H1 (cell line): Measurements from ENCODE around the gene LHX2. TPM values are rescaled to one million over a fixed set of nuclear protein-coding genes. Genes with fewer than 3 reads are reported as not detected.

Experiments
- CTCF ChIA-PET: fragments of 300-600 bp; sonication (Branson Sonifier 250); formaldehyde crosslinking; loops from one replicate; lab custom pipeline; 2021; ENCODE audit not compliant: partially characterized antibody; lab: Charles Lee
- POLR2A ChIA-PET: fragments of 300-600 bp; sonication (Branson Sonifier 250); formaldehyde crosslinking; loops from one replicate; lab custom pipeline; 2021; ENCODE audit warnings: inconsistent platforms; ENCODE audit not compliant: partially characterized antibody; lab: Charles Lee
- DNase-seq, 2 experiments: peaks; one replicate each; pipeline versions ENCODE4 v3.0.0 to v3.0.0-alpha.2; 2010 to 2022; ENCODE audit warnings: low spot score in 2 of 2, low read depth in 1 of 2, mixed read lengths in 1 of 2
- FAIRE-seq: peaks from 2 replicates; lab custom pipeline; 2011; peaks lifted over from hg19 to GRCh38; lab: Jason Lieb, UNC
- H2AFZ ChIP-seq: 2 replicates; pipeline ENCODE4 v1.8.1; 2012; ENCODE audit warnings: low read length, inconsistent platforms
- H2AK5ac ChIP-seq: 2 replicates; pipeline ENCODE4 v1.6.1; 2013; ENCODE audit warnings: low read depth, low read length
- H2BK120ac ChIP-seq: replicated peaks from 2 replicates; pipeline ENCODE3; 2013; ENCODE audit warnings: low read depth, low read length, inconsistent platforms
- H2BK12ac ChIP-seq: 2 replicates; pipeline ENCODE4 v1.6.1; 2013; ENCODE audit warnings: low read depth, low read length
- H2BK15ac ChIP-seq: 2 replicates; pipeline ENCODE4 v1.6.1; 2013; ENCODE audit warnings: low read length
- H2BK20ac ChIP-seq: 2 replicates; pipeline ENCODE4 v1.6.1; 2013; ENCODE audit warnings: low read length
- H2BK5ac ChIP-seq: 2 replicates; pipeline ENCODE4 v1.6.1; 2013; ENCODE audit warnings: low read depth, low read length
- H3K14ac ChIP-seq: 2 replicates; pipeline ENCODE4 v1.6.1; 2013; ENCODE audit warnings: inconsistent platforms; ENCODE audit not compliant: insufficient read length
- H3K18ac ChIP-seq: 2 replicates; pipeline ENCODE4 v1.6.1; 2013; ENCODE audit warnings: low read length; ENCODE audit errors: extremely low read depth
- H3K23ac ChIP-seq: 2 replicates; pipeline ENCODE4 v1.6.1; 2013; ENCODE audit warnings: inconsistent platforms; ENCODE audit not compliant: insufficient read length
- H3K23me2 ChIP-seq: 2 replicates; pipeline ENCODE4 v1.6.1; 2013; ENCODE audit warnings: low read depth, low read length
- H3K27ac ChIP-seq: 2 replicates; pipeline ENCODE4 v1.6.1; 2011; ENCODE audit warnings: low read depth, low read length, inconsistent platforms
- H3K27me3 ChIP-seq, 4 experiments: replicated peaks in 1 of 4; 1 replicate in 1 of 4; 2 replicates in 3 of 4; pipeline versions ENCODE4 v1.6.1 to v1.8.1; 2011 to 2013; ENCODE audit warnings: low read length in 3 of 4, mild to moderate bottlenecking in 3 of 4, inconsistent platforms in 2 of 4, mixed read lengths in 2 of 4, moderate library complexity in 1 of 4; ENCODE audit not compliant: control insufficient read depth in 3 of 4, insufficient read depth in 3 of 4; ENCODE audit errors: extremely low read depth in 1 of 4
- H3K36me3 ChIP-seq, 4 experiments: 2 replicates each; pipeline versions ENCODE4 v1.6.1 to v1.8.1; 2011 to 2013; ENCODE audit warnings: mild to moderate bottlenecking in 4 of 4, low read length in 3 of 4, moderate library complexity in 2 of 4, control low read depth in 1 of 4, inconsistent platforms in 1 of 4; ENCODE audit not compliant: insufficient read depth in 4 of 4, control insufficient read depth in 2 of 4
- H3K4ac ChIP-seq: replicated peaks from 2 replicates; pipeline ENCODE3; 2013; ENCODE audit warnings: low read length, low read depth, mixed read lengths, inconsistent platforms; ENCODE audit not compliant: insufficient read length
- H3K4me1 ChIP-seq, 4 experiments: replicated peaks in 1 of 4; 1 replicate in 1 of 4; 2 replicates in 3 of 4; pipeline versions ENCODE4 v1.6.1 to v1.8.1; 2011 to 2013; ENCODE audit warnings: low read length in 3 of 4, inconsistent platforms in 2 of 4, mixed read lengths in 1 of 4; ENCODE audit not compliant: insufficient read depth in 4 of 4, control insufficient read depth in 3 of 4
- H3K4me2 ChIP-seq, 2 experiments: 2 replicates each; pipeline versions ENCODE4 v1.6.1 to v1.8.1; 2011 to 2013; ENCODE audit warnings: low read depth in 2 of 2, low read length in 2 of 2, control low read depth in 1 of 2, inconsistent platforms in 1 of 2, mild to moderate bottlenecking in 1 of 2; ENCODE audit not compliant: insufficient read depth in 1 of 2
- H3K4me3 ChIP-seq, 4 experiments: fragments of 200-600, 300-600 bp in 1 of 4; sonication (generic), shearing (Covaris generic), sonication (Bioruptor Twin) in 1 of 4; 2 replicates each; pipeline versions ENCODE4 v1.5.1 to v1.8.1; 2011 to 2016; ENCODE audit warnings: low read length in 4 of 4, low read depth in 3 of 4, control low read depth in 2 of 4, inconsistent platforms in 2 of 4, mild to moderate bottlenecking in 2 of 4, mixed read lengths in 1 of 4, moderate library complexity in 1 of 4; ENCODE audit not compliant: insufficient read depth in 2 of 4; ENCODE audit errors: extremely low read depth in 1 of 4
- H3K56ac ChIP-seq: replicated peaks from 2 replicates; pipeline ENCODE3; 2013; ENCODE audit warnings: low read depth, mild to moderate bottlenecking, mixed read lengths, low read length, inconsistent platforms; ENCODE audit not compliant: insufficient read length
- H3K79me1 ChIP-seq: 2 replicates; pipeline ENCODE4 v1.6.1; 2013; ENCODE audit warnings: low read depth, low read length, control low read depth
- H3K79me2 ChIP-seq, 2 experiments: 2 replicates each; pipeline versions ENCODE4 v1.6.1 to v1.8.1; 2012 to 2013; ENCODE audit warnings: low read length in 2 of 2, mild to moderate bottlenecking in 2 of 2, inconsistent platforms in 1 of 2; ENCODE audit not compliant: insufficient read depth in 2 of 2, control insufficient read depth in 1 of 2
- H3K9ac ChIP-seq, 4 experiments: replicated peaks in 1 of 4; 1 replicate in 1 of 4; 2 replicates in 3 of 4; pipeline versions ENCODE4 v1.6.1 to v1.8.1; 2011 to 2013; ENCODE audit warnings: low read depth in 3 of 4, low read length in 3 of 4, control low read depth in 2 of 4, mild to moderate bottlenecking in 2 of 4, moderate library complexity in 2 of 4, inconsistent platforms in 1 of 4; ENCODE audit errors: extremely low read depth in 1 of 4
- H3K9me3 ChIP-seq, 2 experiments: 2 replicates each; pipeline versions ENCODE4 v1.6.1 to v1.8.1; 2012 to 2013; ENCODE audit warnings: mild to moderate bottlenecking in 2 of 2, moderate library complexity in 2 of 2, control low read depth in 1 of 2, inconsistent platforms in 1 of 2, low read depth in 1 of 2, low read length in 1 of 2, mixed read lengths in 1 of 2; ENCODE audit not compliant: insufficient read depth in 2 of 2
- H4K20me1 ChIP-seq, 2 experiments: replicated peaks in 1 of 2; 2 replicates each; pipeline versions ENCODE3 to v1.8.1; 2011 to 2013; ENCODE audit warnings: inconsistent platforms in 2 of 2, low read length in 2 of 2, mild to moderate bottlenecking in 1 of 2; ENCODE audit not compliant: insufficient read depth in 2 of 2, control insufficient read depth in 1 of 2
- H4K5ac ChIP-seq: 2 replicates; pipeline ENCODE4 v1.6.1; 2013; ENCODE audit warnings: low read length, low read depth, mixed read lengths, inconsistent platforms; ENCODE audit not compliant: insufficient read length
- H4K8ac ChIP-seq: 2 replicates; pipeline ENCODE4 v1.8.0; 2013; ENCODE audit warnings: mild to moderate bottlenecking, moderate library complexity, low read length, inconsistent platforms; ENCODE audit not compliant: insufficient read depth; ENCODE audit errors: extremely low read depth
- H4K91ac ChIP-seq: replicated peaks from 2 replicates; pipeline ENCODE3; 2013; ENCODE audit warnings: low read length, mixed read lengths, inconsistent platforms; ENCODE audit not compliant: insufficient read length
- ASH2L ChIP-seq: fragments of 200-600, 300-600 bp; sonication (generic); IDR thresholded peaks from one replicate; pipeline ENCODE4 v1.7.1; 2017; ENCODE audit warnings: low read length
- CREB1 ChIP-seq: IDR thresholded peaks from 2 replicates; pipeline ENCODE4 v1.6.1; 2012; ENCODE audit warnings: inconsistent platforms
- CTBP2 ChIP-seq: IDR thresholded peaks from 2 replicates; pipeline ENCODE4 v1.7.0; 2011; ENCODE audit warnings: borderline replicate concordance, mild to moderate bottlenecking, moderate library complexity, mixed read lengths, low read length; ENCODE audit not compliant: insufficient read depth, insufficient read length
- EZH2 ChIP-seq: fragments of 200-600 bp; sonication (generic); IDR thresholded peaks from 2 replicates; pipeline ENCODE4 v1.7.1; 2012; ENCODE audit warnings: low read depth, mild to moderate bottlenecking, moderate library complexity, low read length, inconsistent platforms; ENCODE audit not compliant: severe bottlenecking
- KDM4A ChIP-seq: IDR thresholded peaks from one replicate; pipeline ENCODE4 v1.7.1; 2012; ENCODE audit warnings: low read depth, mild to moderate bottlenecking, moderate library complexity, low read length, inconsistent platforms; ENCODE audit not compliant: severe bottlenecking
- MAFK ChIP-seq: IDR thresholded peaks from 2 replicates; pipeline ENCODE4 v1.6.1; 2012; ENCODE audit warnings: low read depth, mild to moderate bottlenecking, improper control_type of control experiment, low read length
- SIRT6 ChIP-seq: IDR thresholded peaks from one replicate; pipeline ENCODE4 v1.7.1; 2012; ENCODE audit warnings: low read length, inconsistent platforms
- SUZ12 ChIP-seq: fragments of 200-600 bp; sonication (generic); IDR thresholded peaks from 2 replicates; pipeline ENCODE4 v1.6.1; 2012; ENCODE audit warnings: mild to moderate bottlenecking, inconsistent platforms, low read length, moderate library complexity, mixed read lengths
- TAF7 ChIP-seq: optimal IDR thresholded peaks from 2 replicates; pipeline ENCODE3; 2011; ENCODE audit warnings: low read depth, mild to moderate bottlenecking, inconsistent platforms, low read length, moderate library complexity, borderline replicate concordance
- WGBS, 2 experiments: shearing (Covaris generic) in 1 of 2; methylation state at CpG; one replicate each; pipeline versions ENCODE4 v1.1.6 to v1.1.7; 2013 to 2015; ENCODE audit warnings: low lambda C conversion rate in 2 of 2, mixed read lengths in 2 of 2, inconsistent platforms in 1 of 2, low coverage in 1 of 2, missing lambda C conversion rate in 1 of 2; ENCODE audit not compliant: insufficient replicate concordance in 2 of 2, insufficient coverage in 1 of 2, insufficient read length in 1 of 2; ENCODE audit errors: extremely low coverage in 1 of 2, missing lambda C conversion rate in 1 of 2; 5-methylcytosine and 5-hydroxymethylcytosine counted together
- polyA plus RNA-seq, 7 experiments: library from polyadenylated mRNA; depleted of rRNA in 3 of 7; stranded (reverse) in 5 of 7; unstranded in 2 of 7; fragments of >200 nt in 5 of 7; fragments of 200-250 nt in 2 of 7; gene quantifications; 1 replicate in 5 of 7; 2 replicates in 1 of 7; 4 replicates in 1 of 7; pipeline versions ENCODE4 v1.2.1 to v1.2.3, GENCODE V29; 2011 to 2013; ENCODE audit warnings: missing spikeins in 2 of 7, mixed read lengths in 2 of 7
- total RNA-seq: library from RNA; stranded (reverse); fragmentation: NEBNext Ultra II Directional; extraction: Animal tissue kit (Norgen Biotek cat#: 25700); gene quantifications from 2 replicates; pipeline ENCODE4 v1.2.1, GENCODE V29; 2021
- TF ChIP-seq, protein P1 (sequence below): IDR thresholded peaks from 2 replicates; pipeline ENCODE4 v1.6.1; 2012; ENCODE audit warnings: inconsistent platforms

LHX2 gene
- total and polyA plus RNA-seq, 2 of the 8 experiments (the other 6 are each of a cell fraction or from before 2014, with no cell fraction given): 0.11 to 0.86 TPM

- Histone ChIP-seq H3K4me1 (peaks cover 12 to 54% (median 24%) of the 10 kb centered on the region in 4 experiments), H2AFZ (no peak overlapping the region), H4K20me1 (peaks cover 20 to 35% of the 10 kb centered on the region in 2 experiments), H3K23ac (no peak overlapping the region), H3K9ac (no peak overlapping the region), H3K36me3 (peaks cover 0 to 13% (median 0%) of the 10 kb centered on the region in 4 experiments; a peak in 1 of 8 replicates), H2BK20ac (no peak overlapping the region), H4K91ac (no peak overlapping the region), H2BK5ac (no peak overlapping the region), H4K8ac (no peak overlapping the region), H3K4ac (no peak overlapping the region), H4K5ac (no peak overlapping the region), H3K27me3 (peaks cover 87 to 98% (median 95%) of the 10 kb centered on the region in 4 experiments), H2BK12ac (0 out of 2 replicates have a peak overlapping the region, but pooled peaks have one; percentile 46), H3K4me3 (peak overlapping the region; percentile 5 to 67 (median 48); a peak in 7 of 8 replicates), H3K79me2 (no peaks in the 10 kb centered on the region), H2BK15ac (peak overlapping the region; percentile 46; the same call in 1 of the 2 replicates), H3K27ac (no peak overlapping the region), H3K9me3 (no peaks in the 10 kb centered on the region), H2BK120ac (no peak overlapping the region), H3K79me1 (no peaks in the 10 kb centered on the region), H2AK5ac (no peak overlapping the region), H3K18ac (no peak overlapping the region), H3K56ac (no peak overlapping the region), H3K4me2 (peak overlapping the region; percentile 62 to 78), H3K23me2 (peaks cover 2% of the 10 kb centered on the region; the same call in 1 of the 2 replicates), H3K14ac (no peak overlapping the region)
- WGBS, 2 experiments: 2% methylated on average over 65 of the region's 65 CpGs; no CpG with 5 or more reads in 1 of the 2 experiments
- DNase-seq (peak in 1 of 2 experiments; percentile 86), FAIRE-seq (no peak)
- ChIA-PET CTCF (interaction anchor here (0.6 to 6.0 kb wide), 4 partner anchors 10 to 31 kb away, joined by 3 to 25 read pairs (median 3); no protein-coding TSS in a partner anchor), POLR2A (interaction anchor here (1.3 to 1.6 kb wide), 2 partner anchors 9 to 10 kb away, joined by 6 read pairs; no protein-coding TSS in a partner anchor)
- TF ChIP-seq SIRT6 (no peak), ASH2L (peak; percentile 77), KDM4A (peak; percentile 66), CTBP2 (peak; percentile 88), EZH2 (peak; percentile 83), CREB1 (0 out of 2 replicates have a peak, but pooled peaks have one; percentile 6), SUZ12 (peak; percentile 84), MAFK (no peak), TAF7 (no peak)
- TF ChIP-seq, protein P1, sequence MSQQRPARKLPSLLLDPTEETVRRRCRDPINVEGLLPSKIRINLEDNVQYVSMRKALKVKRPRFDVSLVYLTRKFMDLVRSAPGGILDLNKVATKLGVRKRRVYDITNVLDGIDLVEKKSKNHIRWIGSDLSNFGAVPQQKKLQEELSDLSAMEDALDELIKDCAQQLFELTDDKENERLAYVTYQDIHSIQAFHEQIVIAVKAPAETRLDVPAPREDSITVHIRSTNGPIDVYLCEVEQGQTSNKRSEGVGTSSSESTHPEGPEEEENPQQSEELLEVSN: 0 out of 2 replicates have a peak, but pooled peaks have one; percentile 49
Observed at GRCh38 chr9:124008694-124009530, 2.7 kb upstream of the LHX2 start.
